Hepatocyte (in vitro differentiated cells): ENCODE results near the gene LYPD6.

Experiments
- CTCF ChIP-seq: fragments of 200-600 bp; sonication (generic); IDR thresholded peaks from 2 replicates; pipeline ENCODE4 v1.5.1; 2016; ENCODE audit warnings: antibody characterized with exemption, mild to moderate bottlenecking; ENCODE audit not compliant: poor library complexity
- EZH2phosphoT487 ChIP-seq: fragments of 200-600 bp; sonication (generic); IDR thresholded peaks from one replicate; pipeline ENCODE4 v1.6.1; 2018; ENCODE audit warnings: antibody characterized with exemption, mild to moderate bottlenecking, low read depth, moderate library complexity; ENCODE audit not compliant: unreplicated experiment, severe bottlenecking

DNA sequence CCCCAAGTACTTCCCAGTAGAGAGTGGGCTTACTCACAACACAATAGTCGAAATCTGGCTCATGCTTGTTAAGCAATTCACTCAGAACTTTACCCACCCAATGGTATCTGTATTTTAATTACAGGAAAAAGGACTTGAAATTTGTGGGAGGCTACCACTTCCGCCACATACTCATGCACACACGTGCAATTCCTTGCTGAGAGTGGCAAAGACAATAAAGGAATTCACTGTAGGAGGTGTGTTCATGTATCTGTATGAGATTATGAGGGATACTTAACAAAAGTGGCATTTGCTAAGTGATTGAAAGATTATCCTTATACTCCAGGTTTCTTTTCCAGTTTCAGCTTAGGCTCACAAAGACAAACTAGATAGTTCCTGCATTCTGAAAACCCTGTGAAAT is 14.9 kb upstream of the LYPD6 start:
- no peak for TF ChIP-seq CTCF
- TF ChIP-seq EZH2phosphoT487: no peak
